ENCODE measurements around the gene CRTC1. TPM values are rescaled to one million over a fixed set of nuclear protein-coding genes. Genes with fewer than 3 reads are reported as not detected.
A peak's percentile ranks its signal among the peaks of the same experiment; 100 is the strongest.

The CRTC1 gene, protein sequence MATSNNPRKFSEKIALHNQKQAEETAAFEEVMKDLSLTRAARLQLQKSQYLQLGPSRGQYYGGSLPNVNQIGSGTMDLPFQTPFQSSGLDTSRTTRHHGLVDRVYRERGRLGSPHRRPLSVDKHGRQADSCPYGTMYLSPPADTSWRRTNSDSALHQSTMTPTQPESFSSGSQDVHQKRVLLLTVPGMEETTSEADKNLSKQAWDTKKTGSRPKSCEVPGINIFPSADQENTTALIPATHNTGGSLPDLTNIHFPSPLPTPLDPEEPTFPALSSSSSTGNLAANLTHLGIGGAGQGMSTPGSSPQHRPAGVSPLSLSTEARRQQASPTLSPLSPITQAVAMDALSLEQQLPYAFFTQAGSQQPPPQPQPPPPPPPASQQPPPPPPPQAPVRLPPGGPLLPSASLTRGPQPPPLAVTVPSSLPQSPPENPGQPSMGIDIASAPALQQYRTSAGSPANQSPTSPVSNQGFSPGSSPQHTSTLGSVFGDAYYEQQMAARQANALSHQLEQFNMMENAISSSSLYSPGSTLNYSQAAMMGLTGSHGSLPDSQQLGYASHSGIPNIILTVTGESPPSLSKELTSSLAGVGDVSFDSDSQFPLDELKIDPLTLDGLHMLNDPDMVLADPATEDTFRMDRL
- polyA plus RNA-seq (ENCODE audit: insufficient read length in 3 of 3), result 10 to 100 TPM; 12.0 to 13.6 (median 12.2) TPM

DNA sequence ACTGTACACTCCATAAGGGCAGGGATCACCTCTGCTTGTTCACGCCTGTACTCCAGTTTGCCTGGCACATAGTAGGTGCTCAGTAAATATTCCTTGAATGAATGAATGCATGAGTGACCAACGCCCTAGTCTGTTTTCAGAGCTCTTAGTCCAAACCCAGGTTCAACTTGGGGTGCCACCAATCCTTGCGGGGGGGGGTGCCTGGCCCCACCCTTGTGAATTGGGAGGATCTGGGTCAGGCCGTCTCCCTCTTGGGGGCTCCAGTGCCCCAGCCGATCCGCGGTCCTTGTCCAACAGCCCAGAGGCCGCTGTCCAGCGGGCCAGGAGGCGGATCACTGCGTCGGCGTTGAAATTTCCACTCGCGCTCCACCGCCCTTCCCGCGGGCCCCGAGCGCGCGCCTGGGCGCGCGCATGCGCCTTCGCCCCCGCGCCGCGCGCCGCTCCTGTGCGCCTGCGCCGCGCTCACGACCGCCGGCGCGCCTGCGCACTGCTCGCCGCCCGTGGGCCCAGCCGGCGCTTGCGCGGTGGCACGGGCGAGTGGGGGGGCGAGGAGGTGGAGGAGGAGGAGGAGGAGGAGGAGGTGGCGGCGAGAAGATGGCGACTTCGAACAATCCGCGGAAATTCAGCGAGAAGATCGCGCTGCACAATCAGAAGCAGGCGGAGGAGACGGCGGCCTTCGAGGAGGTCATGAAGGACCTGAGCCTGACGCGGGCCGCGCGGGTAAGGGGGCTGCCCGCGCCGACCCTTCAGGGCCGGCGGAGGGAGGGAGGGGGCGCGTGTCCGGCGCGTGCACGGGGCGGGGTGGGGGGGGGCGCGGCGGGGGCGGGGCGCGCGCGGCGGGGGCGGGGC lies at the start of gene CRTC1:
Gene CRTC1 (plus strand): TSS at position 572 of the 849 bp plus-strand sequence. CDS start 23 bp downstream, at position 595.
- peak; percentile 65 to 78 (median 78) for DNase-seq (ENCODE audit: low read depth in 3 of 3, low spot score in 2 of 3)

DNA sequence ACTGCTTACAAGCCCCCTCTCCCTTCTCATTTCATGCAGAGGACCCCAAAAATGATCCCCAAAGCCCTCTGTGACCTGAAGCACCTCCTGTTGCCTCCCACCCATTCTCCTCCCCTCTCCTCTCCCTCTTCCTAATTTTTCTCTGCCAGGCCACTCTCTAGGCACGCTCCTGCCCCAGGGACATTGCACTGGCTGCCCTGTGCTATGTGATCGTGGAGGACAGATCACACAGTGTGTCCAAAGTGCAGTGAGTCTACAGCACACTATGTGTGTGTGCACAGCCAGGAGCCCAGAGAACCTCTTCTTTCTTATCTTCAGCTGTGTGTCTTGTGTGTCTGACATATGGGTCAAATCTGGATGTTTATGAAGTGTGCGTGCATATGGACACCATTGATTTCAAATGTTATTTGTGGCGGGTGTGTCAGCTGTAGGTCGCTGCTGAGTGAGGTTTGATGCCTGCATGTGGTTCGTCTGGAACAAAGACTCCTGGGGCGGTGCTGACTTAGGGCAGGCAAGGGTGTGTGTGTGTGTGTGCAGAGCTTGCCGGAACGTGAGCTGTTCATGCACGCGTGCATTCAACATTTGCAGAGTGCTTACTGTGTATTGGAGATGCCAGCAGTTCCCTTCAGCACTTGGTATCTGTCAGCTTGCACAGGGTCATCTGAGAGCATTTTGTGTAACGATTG lies 48.7 kb upstream of the CRTC1 start:
- DNase-seq (ENCODE audit: low read depth in 3 of 3, low spot score in 2 of 3), result no peak

DNA sequence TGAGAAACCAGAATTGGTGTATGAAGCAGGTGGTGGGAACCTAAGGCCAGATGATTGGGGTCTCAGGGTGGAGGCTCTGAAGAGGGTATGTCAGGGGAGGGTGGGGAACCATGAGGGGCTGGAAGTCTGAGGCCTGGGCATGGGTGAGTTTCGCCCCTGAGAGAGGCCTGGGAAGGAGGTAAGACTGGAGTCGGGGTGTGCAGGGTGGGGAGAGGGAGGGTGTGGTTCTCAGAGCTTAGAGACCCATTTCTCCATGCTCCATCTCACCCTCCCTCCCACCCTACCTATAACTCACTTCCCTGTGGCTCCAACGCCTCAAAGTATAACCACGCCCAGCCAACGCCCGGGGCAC lies 47.7 kb upstream of the CRTC1 start:
- DNase-seq (ENCODE audit: low read depth in 3 of 3, low spot score in 2 of 3), result no peak

DNA sequence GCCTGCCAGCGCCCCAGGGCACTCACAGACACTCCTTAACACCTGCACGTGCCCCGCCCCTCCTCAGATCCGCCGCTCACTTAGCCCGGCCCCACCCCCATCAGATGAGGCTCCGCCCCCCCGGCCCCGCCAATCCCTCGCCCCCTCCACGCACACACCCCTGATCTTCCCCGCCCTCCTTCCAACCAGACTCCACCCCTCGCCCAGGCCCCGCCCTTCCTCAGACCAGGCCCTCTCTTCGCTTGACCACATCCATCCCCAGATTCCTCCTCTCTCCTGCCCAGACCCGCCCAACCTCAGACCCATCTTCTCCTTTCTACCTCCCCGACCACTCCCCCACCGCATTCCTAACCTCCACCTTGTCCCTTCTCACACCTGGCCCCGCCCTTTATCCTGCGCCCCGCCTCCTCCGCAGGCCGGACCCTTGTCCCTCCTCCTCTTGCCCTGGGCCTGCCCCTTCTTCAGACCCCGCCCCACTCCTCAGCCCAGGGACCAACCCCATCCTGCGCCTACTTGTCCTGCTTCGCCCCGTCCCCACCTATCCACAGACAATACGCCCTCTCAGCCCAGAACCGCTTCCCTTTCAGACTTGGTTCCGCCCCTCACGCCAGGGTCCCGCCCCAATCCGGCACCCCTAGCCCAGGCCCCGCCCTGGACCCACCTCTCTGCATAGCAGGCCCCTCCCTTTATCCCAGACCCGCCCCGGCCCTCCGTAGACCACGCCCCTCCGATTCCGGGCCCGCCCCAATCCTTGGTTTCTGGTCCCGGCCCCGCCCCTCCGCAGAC lies 47.1 kb upstream of the CRTC1 start:
- DNase-seq (ENCODE audit: low read depth in 3 of 3, low spot score in 2 of 3), result peak in 2 of 3 donors; percentile 80 to 85

DNA sequence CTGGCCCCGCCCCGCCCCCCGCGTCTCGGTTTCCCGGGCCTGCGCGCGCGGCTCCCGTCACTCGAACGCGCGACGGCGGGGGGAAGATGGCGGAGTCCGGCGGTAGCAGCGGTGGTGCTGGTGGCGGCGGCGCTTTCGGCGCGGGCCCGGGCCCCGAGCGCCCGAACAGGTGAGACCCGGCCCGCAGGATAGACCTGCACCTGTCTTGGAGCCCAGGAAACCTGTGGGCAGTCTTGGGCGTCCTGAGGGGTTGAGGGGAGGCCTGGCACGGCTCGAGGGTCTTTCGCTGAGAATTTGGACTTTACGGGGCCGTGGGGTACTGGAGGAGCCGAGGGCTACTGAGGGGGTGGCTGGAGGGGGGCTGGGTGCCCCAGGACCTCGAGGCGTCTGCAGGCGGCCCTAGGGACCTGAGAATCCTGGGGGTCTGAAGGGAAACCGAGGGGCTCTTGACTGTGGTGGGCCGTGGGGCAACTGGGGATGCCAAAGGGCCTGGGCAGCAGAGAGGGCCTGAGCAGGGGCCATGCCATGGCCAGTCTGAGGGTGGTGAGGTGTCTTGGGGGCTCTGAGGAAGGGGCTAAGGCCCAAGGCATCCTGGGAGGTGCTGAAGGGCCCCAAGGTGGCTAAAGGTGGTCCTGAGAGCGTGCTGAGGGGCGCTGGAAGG lies 46.4 kb upstream of the CRTC1 start, which contains the start of gene KLHL26:
Gene KLHL26 (plus strand): TSS at position 60 of the 661 bp plus-strand sequence. CDS start 27 bp downstream, at position 87.
- DNase-seq (ENCODE audit: low read depth in 3 of 3, low spot score in 2 of 3), result no peak

DNA sequence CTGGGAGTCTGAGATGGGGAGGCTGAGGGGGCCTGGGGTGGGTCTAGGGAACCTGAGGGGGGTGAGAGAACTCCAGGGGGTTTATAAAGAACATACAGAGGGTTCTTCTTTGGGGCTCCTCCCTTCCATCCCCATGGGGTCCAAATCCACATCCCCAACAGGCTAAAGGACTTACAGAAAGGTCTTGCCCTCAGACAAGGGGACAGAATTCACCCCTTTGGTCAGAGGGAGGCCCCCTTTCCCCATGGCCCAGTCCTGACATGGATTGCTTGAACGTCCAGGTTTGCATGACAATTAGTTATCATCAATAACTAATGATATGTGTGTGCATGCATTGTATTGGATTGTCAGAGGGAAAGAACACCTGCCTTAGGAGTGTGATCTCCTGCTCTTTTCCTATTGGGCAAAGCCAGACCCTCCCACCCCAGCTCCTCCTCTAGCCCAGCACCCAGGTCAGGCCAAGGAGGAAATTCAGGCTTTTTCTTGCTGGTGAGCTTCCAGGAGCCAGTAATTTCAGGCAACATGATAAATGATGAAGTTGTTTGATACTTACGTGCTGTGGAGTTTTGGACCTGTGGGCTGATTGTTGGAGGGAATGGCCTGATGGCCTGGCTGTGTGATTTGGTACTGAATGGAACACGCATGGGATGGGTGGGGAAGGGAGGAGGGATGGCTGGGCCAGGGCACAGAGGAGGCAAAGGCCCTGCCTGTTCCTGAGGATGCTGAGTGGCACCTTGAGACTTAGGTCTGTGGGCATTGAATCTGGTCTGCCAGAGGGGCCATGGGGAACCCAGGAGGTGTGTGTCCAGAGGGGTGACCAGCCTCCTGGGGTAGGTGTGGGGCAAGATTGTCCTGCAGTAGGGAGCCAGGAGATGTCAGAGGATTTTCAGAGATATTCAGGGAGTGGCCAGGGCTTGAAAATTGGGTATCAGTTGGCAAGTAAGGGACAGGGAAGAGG lies 45.5 kb upstream of the CRTC1 start:
- no peak for DNase-seq (ENCODE audit: low read depth in 3 of 3, low spot score in 2 of 3)

DNA sequence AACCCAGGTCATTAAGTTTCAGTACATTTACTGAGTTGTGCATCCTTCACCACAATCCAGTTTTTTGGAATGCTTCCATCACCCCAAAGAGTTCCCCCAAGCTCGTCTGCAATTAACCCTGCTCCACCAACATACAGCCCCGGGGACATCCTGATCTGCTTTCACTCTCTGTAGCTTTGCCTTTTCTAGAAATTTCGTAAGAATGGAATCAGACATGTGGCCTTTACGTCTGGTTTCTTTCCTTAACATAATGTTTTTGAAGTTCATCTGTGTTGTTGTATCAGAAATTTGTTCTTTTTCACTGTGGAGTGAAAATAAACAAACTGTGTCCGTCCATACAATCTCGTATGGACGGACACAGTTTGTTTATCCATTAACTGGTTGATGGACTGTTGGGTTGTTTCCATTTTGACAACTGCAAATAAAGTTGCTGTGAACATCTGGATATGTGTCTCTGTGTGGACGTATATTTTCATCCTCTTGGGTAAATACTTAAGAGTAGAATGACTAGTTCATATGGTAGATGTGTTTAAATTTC lies 43.7 kb upstream of the CRTC1 start:
- DNase-seq (ENCODE audit: low read depth in 3 of 3, low spot score in 2 of 3), result no peak

DNA sequence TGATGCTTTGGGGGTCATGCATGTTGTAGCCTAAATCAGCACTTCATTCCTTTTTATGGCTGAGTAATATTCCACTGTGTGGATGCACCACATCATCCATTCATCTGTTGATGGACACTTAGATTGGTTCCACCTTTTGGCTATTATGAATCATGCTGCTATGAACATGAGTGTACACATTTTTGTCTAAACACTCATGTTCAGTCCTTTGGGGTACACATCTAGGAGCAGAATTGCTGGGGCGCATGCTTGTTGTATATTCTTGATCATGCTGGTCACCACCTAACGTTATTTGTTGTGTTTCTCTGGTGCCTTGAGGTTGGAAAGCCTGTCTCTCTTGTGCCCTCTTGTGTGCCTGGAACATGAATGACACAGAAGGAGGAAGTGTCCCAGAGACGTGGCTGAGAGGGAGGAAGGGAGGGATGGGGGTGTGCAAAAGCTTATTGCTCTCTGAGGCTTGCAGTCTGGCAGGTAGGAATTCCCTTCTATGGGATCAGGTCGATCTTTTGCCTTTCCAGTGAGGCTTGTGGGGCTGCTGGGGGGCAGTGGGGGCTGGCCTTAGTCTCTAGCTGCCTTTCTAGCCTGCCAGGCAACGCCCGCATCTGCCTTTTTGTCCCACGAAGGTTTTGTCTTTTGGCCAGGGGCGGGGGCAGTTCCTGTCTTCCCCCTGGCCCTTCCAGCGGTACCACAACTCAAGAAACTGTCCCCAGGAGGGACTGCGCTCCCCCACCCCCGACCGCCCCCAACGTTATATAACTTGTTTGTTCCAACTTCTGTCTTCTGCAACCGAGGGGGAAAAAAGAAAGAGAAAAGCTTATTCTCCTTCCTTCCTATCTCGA lies 39.1 kb upstream of the CRTC1 start:
- DNase-seq (ENCODE audit: low read depth in 3 of 3, low spot score in 2 of 3), result no peak

DNA sequence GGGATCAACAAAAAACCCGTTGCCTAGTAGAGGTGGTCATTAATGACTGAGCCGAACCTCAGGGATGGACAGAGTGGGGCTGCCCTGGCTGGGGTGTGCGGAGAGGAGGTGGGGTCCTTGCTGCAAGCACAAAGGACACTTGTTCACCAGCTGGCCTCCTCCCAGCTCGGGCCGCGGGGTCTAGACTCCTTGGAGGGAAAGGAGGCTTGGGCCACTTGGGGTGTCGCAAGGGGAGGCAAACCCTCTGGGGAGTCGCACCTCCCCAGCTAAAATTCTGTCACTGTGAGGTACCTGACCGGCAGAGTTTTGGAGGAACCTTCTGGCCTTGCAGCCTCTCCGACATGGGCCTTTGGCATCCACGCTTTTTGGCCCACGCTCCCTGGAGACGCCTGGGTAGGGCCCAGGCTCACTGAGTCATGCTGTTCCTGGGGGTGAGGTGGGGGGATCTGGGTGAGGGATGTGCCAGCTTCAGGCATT lies 38.4 kb upstream of the CRTC1 start:
- no peak for DNase-seq (ENCODE audit: low read depth in 3 of 3, low spot score in 2 of 3)

DNA sequence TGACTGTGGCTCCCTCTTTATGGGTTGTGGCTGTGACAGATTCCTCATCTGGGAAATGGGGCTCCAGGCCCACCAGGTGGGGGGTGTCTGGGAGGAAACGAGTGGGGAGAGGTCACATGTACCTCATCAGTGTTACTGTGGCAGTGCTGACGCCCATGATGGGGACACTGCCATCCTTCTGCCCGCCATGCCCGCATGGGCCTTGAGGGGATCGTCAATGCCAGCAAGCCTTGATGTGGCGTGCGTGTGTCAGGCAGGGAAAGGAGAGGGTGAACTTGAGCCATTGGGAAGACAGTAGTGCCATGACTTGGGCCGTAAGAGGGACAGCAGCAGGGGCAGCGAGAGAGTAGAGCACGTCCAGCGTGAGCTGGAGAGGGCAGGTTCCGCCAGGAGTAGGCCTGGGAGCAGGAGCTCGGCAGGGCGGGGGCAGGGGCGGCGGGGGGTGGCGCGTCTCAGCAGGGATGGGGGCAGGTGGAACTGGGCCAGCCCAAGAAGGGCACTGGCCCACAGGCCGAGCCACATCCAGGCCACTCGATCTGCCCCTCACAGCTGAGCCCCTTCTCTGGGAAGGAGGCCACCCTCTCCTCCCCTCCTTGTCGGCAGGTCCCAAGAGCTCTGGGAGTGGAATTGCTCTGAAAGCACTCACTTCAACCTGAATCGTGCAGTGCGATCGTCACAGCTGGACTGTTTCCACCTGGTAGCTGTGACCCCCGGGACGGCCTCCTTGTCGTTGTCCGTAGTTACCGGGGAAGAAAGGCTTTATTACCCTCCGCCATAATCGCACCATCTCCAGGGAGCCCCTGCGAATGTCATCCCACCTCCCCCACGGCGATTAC lies 36.7 kb upstream of the CRTC1 start:
- DNase-seq (ENCODE audit: low read depth in 3 of 3, low spot score in 2 of 3), result no peak

DNA sequence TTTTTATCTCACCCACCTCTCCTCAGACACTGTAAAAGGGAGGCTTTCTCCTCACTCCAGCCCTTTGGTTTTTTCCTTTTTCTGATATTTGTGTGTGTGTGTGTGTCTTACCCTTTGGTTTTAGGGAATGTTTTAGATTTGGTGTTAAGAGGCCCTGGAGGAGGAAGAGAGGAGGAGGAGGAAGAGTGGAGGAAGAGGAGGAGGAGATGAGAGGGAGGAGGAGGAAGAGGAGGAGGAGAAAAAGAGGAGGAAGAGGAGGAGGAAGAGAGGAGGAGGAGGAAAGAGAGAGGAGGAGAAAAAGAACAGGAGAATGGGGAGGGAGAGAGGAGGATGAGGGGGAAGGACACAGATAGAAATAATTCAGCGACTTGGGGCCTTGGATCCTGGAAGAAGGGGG lies 36.1 kb upstream of the CRTC1 start:
- no peak for DNase-seq (ENCODE audit: low read depth in 3 of 3, low spot score in 2 of 3)

DNA sequence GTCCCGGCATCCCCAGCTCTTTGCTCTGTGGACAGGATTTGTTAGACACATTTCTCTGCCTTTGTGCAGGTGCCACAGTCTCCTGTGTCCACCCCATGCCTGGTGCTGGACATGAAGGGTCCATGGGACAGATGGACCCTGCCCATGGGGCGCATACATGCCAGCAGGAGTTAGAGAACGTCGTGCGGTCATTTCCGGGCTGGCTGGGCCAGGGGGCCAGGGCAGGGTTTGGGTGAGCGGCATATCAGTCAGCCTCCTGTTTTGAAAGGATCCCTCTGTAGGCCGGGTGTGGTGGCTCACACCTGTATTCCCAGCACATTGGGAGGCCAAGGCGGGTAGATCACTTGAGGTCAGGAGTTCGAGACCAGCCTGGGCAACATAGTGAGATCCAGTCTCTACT lies 35.7 kb upstream of the CRTC1 start:
- DNase-seq (ENCODE audit: low read depth in 3 of 3, low spot score in 2 of 3), result no peak

DNA sequence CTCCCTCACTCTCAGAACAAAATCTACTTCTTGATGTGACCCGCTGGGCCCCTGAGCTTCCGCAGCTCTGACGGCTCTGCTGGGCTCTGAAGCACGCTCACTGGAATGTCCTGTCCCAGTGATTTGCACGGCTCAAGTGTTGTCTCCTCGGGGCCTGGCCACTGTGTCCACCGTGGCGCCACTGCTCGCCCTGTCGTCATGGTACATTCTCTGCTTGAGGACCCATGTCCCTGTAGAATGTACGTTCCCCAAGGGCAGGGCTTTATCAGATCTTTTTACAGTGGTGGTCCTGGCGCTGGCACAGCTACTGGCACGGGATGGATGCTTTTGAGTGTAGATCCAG lies 34.5 kb upstream of the CRTC1 start:
- DNase-seq (ENCODE audit: low read depth in 3 of 3, low spot score in 2 of 3), result no peak

DNA sequence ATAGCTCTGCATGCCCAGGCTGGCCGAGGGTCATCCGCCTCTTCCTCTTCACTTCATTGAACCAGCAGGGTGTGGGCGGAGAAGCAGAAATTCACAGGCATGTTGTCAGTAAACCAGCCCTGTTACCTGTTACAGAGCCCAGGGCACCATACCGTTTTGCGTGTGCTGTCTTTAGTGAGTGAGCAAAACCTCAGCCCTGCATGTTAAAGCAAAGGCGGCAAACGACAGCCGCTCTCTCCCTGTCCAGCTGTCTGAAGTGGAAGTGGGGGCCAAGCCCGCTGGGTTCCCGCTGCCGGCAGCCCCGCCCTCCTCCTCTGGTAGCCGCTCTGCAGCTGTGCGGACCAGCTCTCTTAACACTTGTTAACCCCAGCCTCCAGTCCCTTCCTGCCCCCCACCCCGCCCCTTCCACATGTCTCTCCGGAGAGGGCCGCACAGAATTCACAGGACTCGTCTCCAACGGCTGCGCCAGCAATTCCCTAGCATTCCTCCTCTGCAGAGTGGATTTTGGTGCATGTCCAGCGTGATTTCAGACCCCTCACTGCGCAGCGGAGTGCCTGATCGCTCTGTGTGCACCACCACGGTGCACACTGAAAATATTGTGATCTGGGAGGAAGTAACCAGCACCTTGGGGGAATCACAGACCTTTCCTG lies 34.0 kb upstream of the CRTC1 start:
- no peak for DNase-seq (ENCODE audit: low read depth in 3 of 3, low spot score in 2 of 3)

DNA sequence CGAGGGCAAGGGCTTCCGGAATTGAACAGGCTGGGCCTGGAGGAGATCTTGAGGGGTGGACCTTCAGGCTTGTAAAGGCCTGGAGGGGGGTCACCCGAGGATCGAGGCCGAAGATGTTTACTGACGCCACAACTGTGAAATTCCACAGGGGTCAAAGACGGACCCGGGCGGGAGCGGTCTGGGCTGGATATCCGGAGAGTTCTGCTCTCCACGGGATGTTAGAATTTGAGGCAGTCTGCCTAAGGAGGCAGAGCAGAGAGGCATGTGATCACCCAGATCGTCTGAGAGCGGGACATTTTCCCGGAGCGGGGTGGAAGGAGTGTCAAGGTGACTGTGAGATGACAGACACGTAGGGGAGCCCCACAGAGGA lies 33.5 kb upstream of the CRTC1 start:
- no peak for DNase-seq (ENCODE audit: low read depth in 3 of 3, low spot score in 2 of 3)
